ENCODE results near the gene RAB27B. TPM values are rescaled to one million over a fixed set of nuclear protein-coding genes. Genes with fewer than 3 reads are reported as not detected.

RAB27B gene
- total and polyA plus RNA-seq, 2 of the 8 experiments (the other 6 are each of a cell fraction or from before 2014, with no cell fraction given) = 0.05 to 0.60 TPM

DNA sequence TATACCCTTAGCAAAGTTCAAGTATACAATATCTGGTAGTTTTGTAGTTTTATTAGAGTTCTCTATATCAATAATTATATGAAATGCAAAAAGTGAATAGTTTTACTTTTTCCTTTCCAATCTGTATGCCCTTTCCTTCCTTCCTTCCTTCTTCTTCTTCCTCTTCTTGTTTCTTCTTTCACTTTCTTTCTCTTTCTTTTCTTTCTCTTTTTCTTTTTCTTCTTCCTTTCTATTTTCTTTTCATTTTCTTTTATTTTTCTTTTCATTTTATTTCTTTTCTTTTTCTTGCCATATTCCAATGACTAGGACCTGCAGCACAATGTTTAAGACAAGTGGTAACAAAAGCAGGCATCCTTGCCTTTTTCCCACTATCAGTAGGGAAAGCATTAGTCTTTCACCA lies 71.2 kb downstream of the RAB27B start (continued):
- TF ChIP-seq MAFK (IDR thresholded peaks at IDR 0.05; ENCODE audit: low read depth, low read length) (no peak), SAP30 (IDR thresholded peaks at IDR 0.05; ENCODE audit: insufficient read depth, insufficient replicate concordance, low read length) (no peak), MAX (IDR thresholded peaks at IDR 0.05) (no peak), ASH2L (IDR thresholded peaks at IDR 0.05; ENCODE audit: low read length) (no peak)
